ENCODE results near the gene HS3ST1.

Gene HS3ST1

GRCh38 chr4:11431111-11431510, 2.4 kb upstream of the HS3ST1 start:
- DNase-seq (ENCODE audit: low read depth) = no peak

GRCh38 chr4:11430536-11430935, 1.8 kb upstream of the HS3ST1 start:
- DNase-seq (ENCODE audit: low read depth) = no peak

- DNase-seq (ENCODE audit: low read depth) = no peak
Measured at GRCh38 chr4:11429699-11430045, 978 bp upstream of the HS3ST1 start.

GRCh38 chr4:11428899-11429698, 405 bp upstream of the HS3ST1 start:
- no peak for DNase-seq (ENCODE audit: low read depth)

- DNase-seq (ENCODE audit: low read depth) = no peak
Measured at GRCh38 chr4:11427121-11427996, 1.3 kb downstream of the HS3ST1 start.

GRCh38 chr4:11426731-11427120, 2.0 kb downstream of the HS3ST1 start:
- DNase-seq (ENCODE audit: low read depth) = no peak

DNA sequence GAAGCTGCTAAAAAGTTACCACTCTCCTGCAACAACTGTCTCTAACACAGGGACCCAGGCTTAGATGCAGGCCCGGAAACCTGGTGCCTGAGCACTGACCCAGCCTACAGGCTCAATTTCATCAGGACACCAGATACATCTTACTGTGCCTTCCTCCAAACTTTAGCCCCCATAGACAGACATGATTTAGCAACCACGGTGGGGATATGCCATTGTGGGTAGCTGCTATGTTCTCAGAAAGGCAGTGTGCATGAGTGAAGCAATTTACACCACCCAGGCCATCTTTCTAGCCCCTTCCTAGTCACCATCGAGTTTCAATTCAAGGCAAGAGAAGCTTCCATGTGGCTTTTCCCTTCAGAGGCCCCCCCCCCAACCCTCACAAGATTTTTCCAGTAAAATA, 2.7 kb downstream of the HS3ST1 start:
- no peak for DNase-seq (ENCODE audit: low read depth)

- no peak for DNase-seq (ENCODE audit: low read depth)
Measured at GRCh38 chr4:11424856-11425255, 3.8 kb downstream of the HS3ST1 start.

DNA sequence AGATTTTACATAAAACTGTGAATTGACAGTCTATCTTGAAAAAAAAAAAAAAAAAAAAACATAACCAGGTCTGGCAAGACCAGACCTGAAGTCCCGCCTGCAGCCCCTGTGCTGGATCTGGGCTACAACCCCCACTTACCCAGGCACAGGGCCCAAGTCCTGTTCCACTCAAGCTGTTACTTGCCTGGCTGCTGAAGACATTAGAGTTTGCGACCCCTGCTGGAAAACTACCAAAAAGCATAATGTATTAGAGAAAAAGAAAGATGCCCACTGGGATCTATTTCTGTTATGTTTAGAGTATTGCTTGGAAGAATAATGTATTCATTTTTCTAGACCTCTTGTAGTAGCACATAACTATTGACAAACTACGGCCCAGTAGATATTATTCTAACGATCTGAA, 4.7 kb downstream of the HS3ST1 start:
- DNase-seq (ENCODE audit: low read depth) = no peak

DNA sequence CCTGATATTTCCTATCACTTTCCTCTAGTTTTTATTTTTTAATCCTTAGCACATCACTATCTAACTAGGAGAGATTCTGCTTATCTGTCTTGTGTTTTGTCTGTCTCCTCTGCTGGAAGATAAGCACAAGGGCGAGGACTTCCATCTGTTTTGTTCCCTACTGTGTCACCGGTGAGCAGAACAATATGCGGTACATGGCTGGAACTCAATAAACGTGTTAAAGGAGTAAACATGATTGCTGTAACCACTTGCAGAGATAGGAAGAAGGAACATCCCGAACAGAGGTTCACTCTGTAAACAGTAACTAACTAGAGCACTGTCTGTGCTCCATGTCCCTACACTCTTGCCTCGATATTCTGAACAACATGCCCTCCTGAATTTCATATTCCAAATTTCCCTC, 5.2 kb downstream of the HS3ST1 start:
- no peak for DNase-seq (ENCODE audit: low read depth)

DNA sequence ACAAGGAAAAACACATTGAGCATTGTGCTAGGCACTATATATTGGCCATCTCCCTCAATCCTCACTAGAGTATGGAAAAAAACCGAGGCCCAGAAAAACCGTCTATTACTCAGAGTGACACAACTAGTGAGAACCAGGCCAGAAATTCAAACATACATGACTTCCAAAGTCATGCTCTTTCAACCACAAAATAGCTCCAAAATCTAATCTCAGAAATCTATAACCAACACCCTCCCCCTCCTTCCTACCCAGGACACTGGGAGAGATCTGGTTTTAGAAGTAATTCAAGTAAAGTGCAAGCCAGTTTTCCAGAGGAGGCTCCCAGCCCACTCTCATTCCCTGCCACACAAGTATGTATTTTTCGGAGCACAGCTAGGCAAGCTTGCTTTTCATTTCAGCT, 7.6 kb downstream of the HS3ST1 start:
- no peak for DNase-seq (ENCODE audit: low read depth)

GRCh38 chr4:11420327-11420726, 8.4 kb downstream of the HS3ST1 start:
- DNase-seq (ENCODE audit: low read depth) = no peak

- DNase-seq (ENCODE audit: low read depth) = no peak
Measured at GRCh38 chr4:11418610-11419009, 10.1 kb downstream of the HS3ST1 start.

- DNase-seq (ENCODE audit: low read depth) = no peak
Measured at GRCh38 chr4:11416767-11417113, 12.0 kb downstream of the HS3ST1 start.

DNA sequence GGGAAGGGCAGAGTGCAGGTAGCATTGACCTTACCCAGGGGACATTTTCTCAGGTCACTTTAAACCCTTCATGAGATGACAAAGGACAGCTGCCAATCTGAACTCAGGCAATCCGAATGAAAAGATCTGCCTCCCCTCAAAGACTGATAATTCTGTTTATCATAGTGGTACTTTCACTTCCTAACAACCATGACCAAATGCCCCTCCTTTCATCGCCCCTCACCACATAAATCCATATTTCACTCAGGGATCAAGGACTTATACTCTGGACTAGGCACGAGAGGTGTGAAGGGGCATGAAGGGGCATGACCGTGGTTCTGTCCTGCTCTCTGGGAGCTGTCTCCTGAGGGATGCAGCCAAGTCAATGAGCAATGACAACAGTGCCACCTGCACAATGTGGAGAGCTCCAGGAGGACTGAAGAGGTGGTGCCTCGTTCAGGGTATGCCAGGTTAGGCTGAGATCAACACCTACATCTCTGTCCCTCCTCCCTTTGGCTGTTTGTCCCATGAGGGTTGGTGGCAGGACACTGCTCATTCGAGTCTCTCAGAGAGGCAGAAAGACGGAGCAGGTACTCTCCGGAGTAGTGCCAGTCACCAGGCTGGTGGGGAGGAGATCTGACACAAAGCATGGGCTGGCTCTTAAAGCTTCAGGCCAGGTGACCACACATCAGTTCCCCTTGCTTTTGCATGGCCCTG, 12.5 kb downstream of the HS3ST1 start:
- DNase-seq (ENCODE audit: low read depth) = no peak

DNA sequence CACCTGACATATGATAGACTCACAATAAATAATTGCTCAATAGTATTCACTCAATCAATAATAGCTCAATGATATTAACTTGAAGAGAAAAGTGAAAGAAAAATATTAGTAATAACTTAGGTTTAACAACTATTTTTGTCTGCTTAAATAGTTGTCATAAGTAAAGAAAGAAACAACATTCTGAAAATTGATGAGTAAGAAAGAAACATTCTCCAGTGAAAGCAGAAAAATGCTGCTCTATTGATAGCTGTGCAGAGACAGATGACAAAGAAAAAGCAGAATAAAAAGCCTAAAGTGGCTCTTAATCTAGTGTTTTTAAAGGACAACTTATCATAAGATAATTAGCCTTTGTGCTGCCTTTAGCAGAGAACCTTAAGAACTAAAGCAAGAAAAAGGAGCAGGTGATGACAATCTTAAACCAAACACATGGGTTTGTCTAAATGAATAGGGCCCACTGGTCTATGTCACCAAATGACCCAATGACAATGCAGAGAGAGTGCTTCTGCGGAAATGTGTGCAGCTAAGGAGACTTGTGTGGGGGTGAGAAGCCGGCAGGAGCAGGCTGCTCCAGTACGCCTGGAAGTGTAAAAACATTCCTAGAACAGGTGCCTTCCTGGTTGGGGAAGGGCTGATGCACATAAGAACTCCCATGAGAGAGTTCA, 13.2 kb downstream of the HS3ST1 start:
- no peak for DNase-seq (ENCODE audit: low read depth)

DNA sequence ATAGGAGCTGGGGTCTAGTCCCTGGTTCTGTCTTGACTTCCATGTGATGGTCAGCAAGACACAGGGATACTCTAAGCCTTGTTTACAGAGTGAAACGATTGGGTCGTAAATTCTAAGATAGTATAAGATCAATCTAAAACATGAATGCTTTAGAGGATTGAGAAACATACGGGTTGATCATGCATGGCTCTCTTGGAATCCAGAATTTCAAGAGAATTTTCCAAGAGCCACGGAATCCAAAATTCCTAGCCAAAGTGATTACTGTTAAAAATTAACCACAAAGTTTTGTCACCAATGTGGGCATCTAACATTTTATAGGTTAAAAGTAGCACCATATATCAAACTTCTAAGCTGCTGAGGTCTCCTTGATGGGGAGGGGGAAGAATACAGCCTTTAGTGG, 16.5 kb downstream of the HS3ST1 start:
- no peak for DNase-seq (ENCODE audit: low read depth)

DNA sequence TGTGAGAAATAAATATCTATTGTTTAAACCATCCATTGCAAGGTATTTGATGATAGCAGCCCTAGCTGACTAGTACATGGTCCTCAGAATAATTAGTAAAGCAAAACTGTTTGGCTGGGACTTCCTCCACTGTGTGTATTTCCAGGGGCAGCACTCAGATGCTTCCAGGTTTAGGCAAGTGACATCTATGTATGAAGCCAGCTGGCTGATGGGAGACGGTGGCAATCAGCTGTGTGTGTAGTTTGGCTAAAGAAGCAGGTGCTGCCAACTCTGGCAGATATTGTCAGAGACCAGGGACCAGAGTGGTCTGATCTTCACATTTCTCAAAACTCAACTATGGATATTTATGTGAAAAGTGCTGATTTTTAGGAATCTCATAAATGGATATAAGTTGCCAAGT, 19.1 kb downstream of the HS3ST1 start:
- DNase-seq (ENCODE audit: low read depth) = no peak

DNA sequence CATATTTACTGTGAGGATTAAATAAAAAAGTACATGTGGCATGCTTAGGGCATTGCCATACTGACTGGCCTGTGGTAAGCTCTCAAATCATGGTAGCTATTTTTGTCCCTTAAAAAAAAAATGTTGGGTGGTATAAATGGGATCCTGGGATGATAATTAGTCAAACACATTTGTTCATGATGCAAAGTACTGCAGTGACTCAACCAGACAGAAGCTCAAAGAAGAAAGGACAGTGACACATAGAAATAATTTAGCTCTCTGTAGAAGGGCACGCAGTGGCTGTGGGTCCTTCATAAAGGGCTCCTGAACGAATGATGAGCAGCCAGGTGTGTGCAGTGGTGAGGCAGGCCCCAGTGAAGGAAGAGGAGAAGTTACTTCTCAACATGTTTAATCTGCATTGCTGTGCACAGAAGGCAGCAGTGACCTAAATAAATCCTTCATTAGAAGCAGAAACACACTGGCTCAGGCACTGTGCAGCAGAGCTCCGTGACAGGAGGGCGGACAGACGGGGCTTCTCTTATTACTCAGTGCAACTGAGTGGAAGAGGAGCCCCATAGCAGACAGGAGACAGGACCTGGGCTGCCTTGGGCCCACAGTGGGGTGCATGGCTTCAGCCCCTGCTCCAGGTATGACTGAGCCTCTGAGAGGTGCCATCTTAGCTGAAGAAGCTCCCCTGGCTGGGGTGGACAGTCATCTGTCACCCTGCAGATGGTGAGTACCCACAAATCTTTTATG, 20.3 kb downstream of the HS3ST1 start:
- DNase-seq (ENCODE audit: low read depth) = no peak

- DNase-seq (ENCODE audit: low read depth) = no peak
Measured at GRCh38 chr4:11407551-11407950, 21.1 kb downstream of the HS3ST1 start.

DNA sequence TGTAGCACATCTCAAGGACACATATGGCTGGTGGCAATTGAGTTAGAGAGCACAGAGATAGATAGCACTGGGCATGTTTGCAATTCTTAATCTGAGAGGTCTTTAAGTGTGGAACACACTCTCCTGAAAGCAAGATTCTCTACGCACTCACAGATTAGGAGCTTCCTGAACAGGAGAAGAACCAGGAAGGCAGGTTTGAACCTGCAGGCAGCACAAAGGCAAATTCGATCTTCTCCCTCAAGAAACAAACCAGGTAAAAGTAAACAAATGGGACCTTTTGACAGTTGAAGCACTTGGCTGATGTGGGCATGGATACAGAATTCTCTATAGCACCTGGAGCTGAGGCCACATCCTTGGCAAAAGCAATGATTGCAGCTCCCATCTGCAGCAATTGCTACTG, 24.3 kb downstream of the HS3ST1 start:
- DNase-seq (ENCODE audit: low read depth) = no peak

- DNase-seq (ENCODE audit: low read depth) = no peak
Measured at GRCh38 chr4:11402192-11402591, 26.5 kb downstream of the HS3ST1 start.

Measured in stimulated activated CD8-positive, alpha-beta memory T cell treated with anti-CD3 and anti-CD28 coated beads, Interleukin-12 subunit alpha, Interleukin-12 subunit beta, amount 100 ng/mL, for 4 hours (primary cell).